H9 (cell line): ENCODE data around the gene CSF1R. TPM values are rescaled to one million over a fixed set of nuclear protein-coding genes. Genes with fewer than 3 reads are reported as not detected.

ENCODE experiments used
- DNase-seq: peaks from one replicate; pipeline ENCODE4 v3.0.0-alpha.2; 2017
- H2AFZ ChIP-seq: one replicate; pipeline ENCODE4 v1.6.1; 2013; ENCODE audit warnings: mild to moderate bottlenecking, low read length, control low read depth, moderate library complexity
- H2AK5ac ChIP-seq: 2 replicates; pipeline ENCODE4 v1.6.1; 2013; ENCODE audit warnings: low read length, control low read depth, mixed read lengths; ENCODE audit not compliant: insufficient read length
- H2BK120ac ChIP-seq: one replicate; pipeline ENCODE4 v1.6.1; 2013; ENCODE audit warnings: low read depth, mild to moderate bottlenecking, low read length, control low read depth, inconsistent platforms; ENCODE audit not compliant: poor library complexity, severe bottlenecking
- H2BK12ac ChIP-seq: 2 replicates; pipeline ENCODE4 v1.6.1; 2013; ENCODE audit warnings: low read length, control low read depth, mixed read lengths, low read depth; ENCODE audit not compliant: insufficient read length
- H2BK15ac ChIP-seq: 2 replicates; pipeline ENCODE4 v1.6.1; 2013; ENCODE audit warnings: low read depth, low read length, control low read depth
- H2BK20ac ChIP-seq: one replicate; pipeline ENCODE4 v1.6.1; 2013; ENCODE audit warnings: low read depth, mild to moderate bottlenecking, low read length, control low read depth, inconsistent platforms; ENCODE audit not compliant: poor library complexity, severe bottlenecking
- H2BK5ac ChIP-seq: 2 replicates; pipeline ENCODE4 v1.6.1; 2013; ENCODE audit warnings: low read length, control low read depth, mixed read lengths; ENCODE audit not compliant: insufficient read length
- H3K14ac ChIP-seq: 2 replicates; pipeline ENCODE4 v1.6.1; 2013; ENCODE audit warnings: low read length, control low read depth; ENCODE audit not compliant: insufficient read depth
- H3K18ac ChIP-seq: 2 replicates; pipeline ENCODE4 v1.6.1; 2013; ENCODE audit warnings: low read depth, mild to moderate bottlenecking, mixed read lengths, low read length, control low read depth; ENCODE audit not compliant: insufficient read length
- H3K23ac ChIP-seq: 2 replicates; pipeline ENCODE4 v1.6.1; 2013; ENCODE audit warnings: low read length, control low read depth, mixed read lengths, low read depth; ENCODE audit not compliant: insufficient read length
- H3K23me2 ChIP-seq: 2 replicates; pipeline ENCODE4 v1.6.1; 2013; ENCODE audit warnings: low read depth, mild to moderate bottlenecking, mixed read lengths, low read length, control low read depth; ENCODE audit not compliant: insufficient read length, poor library complexity, severe bottlenecking
- H3K27ac ChIP-seq: 2 replicates; pipeline ENCODE4 v1.5.1; 2013; ENCODE audit warnings: low read length, control low read depth, mixed read lengths, low read depth; ENCODE audit not compliant: insufficient read length
- H3K27me3 ChIP-seq: 2 replicates; pipeline ENCODE4 v1.6.1; 2013; ENCODE audit warnings: low read length, control low read depth, inconsistent platforms; ENCODE audit not compliant: insufficient read depth
- H3K4ac ChIP-seq: 2 replicates; pipeline ENCODE4 v1.6.1; 2013; ENCODE audit warnings: low read depth, mild to moderate bottlenecking, control low read depth, inconsistent platforms, low read length, moderate library complexity
- H3K4me1 ChIP-seq: 2 replicates; pipeline ENCODE4 v1.6.1; 2013; ENCODE audit warnings: low read length, control low read depth, inconsistent platforms; ENCODE audit not compliant: insufficient read depth
- H3K4me2 ChIP-seq: 2 replicates; pipeline ENCODE4 v1.6.1; 2013; ENCODE audit warnings: low read length, control low read depth, mixed read lengths; ENCODE audit not compliant: insufficient read length, insufficient read depth
- H3K56ac ChIP-seq: 2 replicates; pipeline ENCODE4 v1.6.1; 2013; ENCODE audit warnings: low read depth, mild to moderate bottlenecking, mixed read lengths, low read length, control low read depth; ENCODE audit not compliant: insufficient read length
- H3K79me1 ChIP-seq: 2 replicates; pipeline ENCODE4 v1.6.1; 2013; ENCODE audit warnings: low read depth, mild to moderate bottlenecking, moderate library complexity, low read length, control low read depth, inconsistent platforms; ENCODE audit not compliant: insufficient read depth, poor library complexity, severe bottlenecking
- H3K79me2 ChIP-seq: 2 replicates; pipeline ENCODE4 v1.6.1; 2013; ENCODE audit warnings: low read length, control low read depth, inconsistent platforms; ENCODE audit not compliant: insufficient read depth
- H3K9ac ChIP-seq: 2 replicates; pipeline ENCODE4 v1.6.1; 2013; ENCODE audit warnings: low read length, control low read depth, mixed read lengths; ENCODE audit not compliant: insufficient read length; ENCODE audit errors: extremely low read depth
- H3K9me3 ChIP-seq: one replicate; pipeline ENCODE4 v1.6.1; 2013; ENCODE audit warnings: low read depth, low read length, inconsistent platforms; ENCODE audit not compliant: control insufficient read depth
- H3T11ph ChIP-seq: one replicate; pipeline ENCODE4 v1.6.1; 2013; ENCODE audit warnings: mild to moderate bottlenecking, low read length, control low read depth, inconsistent platforms
- H4K20me1 ChIP-seq: one replicate; pipeline ENCODE4 v1.6.1; 2013; ENCODE audit not compliant: control insufficient read depth, insufficient read length, insufficient read depth
- H4K5ac ChIP-seq: 2 replicates; pipeline ENCODE4 v1.6.1; 2013; ENCODE audit warnings: low read depth, mild to moderate bottlenecking, mixed read lengths, low read length, control low read depth; ENCODE audit not compliant: insufficient read length
- H4K8ac ChIP-seq: replicated peaks from 2 replicates; pipeline ENCODE4 v1.6.1; 2013; ENCODE audit warnings: low read length, control low read depth, mixed read lengths, low read depth; ENCODE audit not compliant: insufficient read length
- H4K91ac ChIP-seq: 2 replicates; pipeline ENCODE4 v1.6.1; 2013; ENCODE audit warnings: low read depth, mild to moderate bottlenecking, moderate library complexity, mixed read lengths, low read length, control low read depth; ENCODE audit not compliant: insufficient read length
- H3K27ac Mint-ChIP-seq, 3 experiments: 2 replicates in 2 of 3; 3 replicates in 1 of 3; pipeline ENCODE4 v1.8.0; 2020 to 2021; ENCODE audit warnings: mixed read lengths in 3 of 3, mild to moderate bottlenecking in 1 of 3, moderate library complexity in 1 of 3
- H3K27me3 Mint-ChIP-seq: 2 replicates; pipeline ENCODE4 v1.8.0; 2021; ENCODE audit warnings: low read depth, mild to moderate bottlenecking, moderate library complexity, mixed read lengths
- H3K36me3 Mint-ChIP-seq, 3 experiments: 2 replicates in 2 of 3; 3 replicates in 1 of 3; pipeline ENCODE4 v1.8.0; 2020 to 2021; ENCODE audit warnings: low read depth in 3 of 3, mixed read lengths in 3 of 3; ENCODE audit not compliant: insufficient read depth in 1 of 3
- H3K4me1 Mint-ChIP-seq, 2 experiments: 2 replicates each; pipeline ENCODE4 v1.8.0; 2020; ENCODE audit warnings: mixed read lengths in 2 of 2
- H3K4me3 Mint-ChIP-seq, 2 experiments: 2 replicates in 1 of 2; 3 replicates in 1 of 2; pipeline ENCODE4 v1.8.0; 2020 to 2021; ENCODE audit warnings: mild to moderate bottlenecking in 2 of 2, mixed read lengths in 2 of 2, moderate library complexity in 1 of 2
- H3K9me3 Mint-ChIP-seq, 2 experiments: 2 replicates in 1 of 2; 3 replicates in 1 of 2; pipeline ENCODE4 v1.8.0; 2020; ENCODE audit warnings: mild to moderate bottlenecking in 2 of 2, mixed read lengths in 2 of 2, moderate library complexity in 1 of 2
- WGBS: extraction: QIAGEN DNeasy Blood & Tissue Kit; methylation state at CpG from one replicate; pipeline ENCODE4 v1.1.7; 2013; ENCODE audit warnings: missing lambda C conversion rate, low lambda C conversion rate, mixed read lengths; ENCODE audit not compliant: insufficient read length; ENCODE audit errors: extremely low coverage; 5-methylcytosine and 5-hydroxymethylcytosine counted together
- total RNA-seq: library from RNA; stranded (reverse); gene quantifications from 2 replicates; pipeline ENCODE4 v1.2.1, GENCODE V29; 2021
- TF ChIP-seq, protein P1 (sequence below): fragments of 200-600 bp; sonication (generic); conservative IDR thresholded peaks from 3 replicates; pipeline ENCODE4 v1.8.0; 2021; ENCODE audit warnings: antibody characterized with exemption, mild to moderate bottlenecking

Gene CSF1R
- total RNA-seq, 1 experiment from 2014 or later: 0.13 TPM

GRCh38 chr5:150062216-150062922 lies 24.0 kb downstream of the CSF1R start:
- no peak for DNase-seq
- no peaks in the 10 kb centered on the region for H3K79me1 ChIP-seq
- no peak overlapping the region for H4K8ac ChIP-seq
- Mint-ChIP-seq H3K9me3 (no peaks in the 10 kb centered on the region), H3K36me3 (no peaks in the 10 kb centered on the region), H3K4me3 (no peak overlapping the region), H3K4me1 (peaks cover 20 to 30% of the 10 kb centered on the region in 2 experiments), H3K27me3 (peaks cover 44% of the 10 kb centered on the region), H3K27ac (no peak overlapping the region)
- WGBS: no CpG with 5 or more reads among the region's 2 CpGs
- no peak overlapping the region for H3K27ac ChIP-seq
- no peak overlapping the region for H2BK120ac ChIP-seq
- H3K4ac ChIP-seq: no peak overlapping the region
- H2BK20ac ChIP-seq: no peak overlapping the region
- no peaks in the 10 kb centered on the region for H3K23me2 ChIP-seq
- no peak overlapping the region for H4K91ac ChIP-seq
- no peak overlapping the region for H3K4me2 ChIP-seq
- H3K4me1 ChIP-seq: peaks cover 4% of the 10 kb centered on the region; the same call in 1 of the 2 replicates
- H3K9me3 ChIP-seq: no peaks in the 10 kb centered on the region
- no peak overlapping the region for H4K5ac ChIP-seq
- H2BK15ac ChIP-seq: no peak overlapping the region
- H3K27me3 ChIP-seq: no peaks in the 10 kb centered on the region
- no peak overlapping the region for H3K14ac ChIP-seq
- H3K79me2 ChIP-seq: no peaks in the 10 kb centered on the region
- no peak overlapping the region for H2AK5ac ChIP-seq
- H2AFZ ChIP-seq: no peak overlapping the region
- no peak overlapping the region for H2BK12ac ChIP-seq
- no peak overlapping the region for H3K23ac ChIP-seq
- no peaks in the 10 kb centered on the region for H4K20me1 ChIP-seq
- no peak overlapping the region for H3K18ac ChIP-seq
- H3K9ac ChIP-seq: no peak overlapping the region
- no peak overlapping the region for H2BK5ac ChIP-seq
- H3K56ac ChIP-seq: no peak overlapping the region
- TF ChIP-seq, protein P1, sequence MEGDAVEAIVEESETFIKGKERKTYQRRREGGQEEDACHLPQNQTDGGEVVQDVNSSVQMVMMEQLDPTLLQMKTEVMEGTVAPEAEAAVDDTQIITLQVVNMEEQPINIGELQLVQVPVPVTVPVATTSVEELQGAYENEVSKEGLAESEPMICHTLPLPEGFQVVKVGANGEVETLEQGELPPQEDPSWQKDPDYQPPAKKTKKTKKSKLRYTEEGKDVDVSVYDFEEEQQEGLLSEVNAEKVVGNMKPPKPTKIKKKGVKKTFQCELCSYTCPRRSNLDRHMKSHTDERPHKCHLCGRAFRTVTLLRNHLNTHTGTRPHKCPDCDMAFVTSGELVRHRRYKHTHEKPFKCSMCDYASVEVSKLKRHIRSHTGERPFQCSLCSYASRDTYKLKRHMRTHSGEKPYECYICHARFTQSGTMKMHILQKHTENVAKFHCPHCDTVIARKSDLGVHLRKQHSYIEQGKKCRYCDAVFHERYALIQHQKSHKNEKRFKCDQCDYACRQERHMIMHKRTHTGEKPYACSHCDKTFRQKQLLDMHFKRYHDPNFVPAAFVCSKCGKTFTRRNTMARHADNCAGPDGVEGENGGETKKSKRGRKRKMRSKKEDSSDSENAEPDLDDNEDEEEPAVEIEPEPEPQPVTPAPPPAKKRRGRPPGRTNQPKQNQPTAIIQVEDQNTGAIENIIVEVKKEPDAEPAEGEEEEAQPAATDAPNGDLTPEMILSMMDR: no peak
- no peak overlapping the region for H3T11ph ChIP-seq
